Panc1 (cell line): Measurements from ENCODE around the gene UBA52. TPM values are rescaled to one million over a fixed set of nuclear protein-coding genes. Genes with fewer than 3 reads are reported as not detected.

Experiments used
- ATAC-seq: fragments of 200-7000 bp; cut with Tn5 transposase; 2 replicates; pipeline ENCODE4 v1.9.1; 2020; ENCODE audit warnings: mild to moderate bottlenecking, moderate library complexity
- BruUV-seq: library from RNA; stranded (reverse); fragments of 400-500 nt; replicated peaks from 2 replicates; lab custom pipeline; 2021; lab: Mats Ljungman, UMichigan
- CTCF ChIA-PET: fragments of 300-600 bp; sonication (Branson Sonifier 250); formaldehyde crosslinking; loops from one replicate; lab custom pipeline; 2022; ENCODE audit warnings: antibody characterized with exemption; lab: Charles Lee
- POLR2A ChIA-PET: fragments of 300-600 bp; sonication (Branson Sonifier 250); formaldehyde crosslinking; loops from one replicate; lab custom pipeline; 2022; ENCODE audit warnings: antibody characterized with exemption; lab: Charles Lee
- DNase-seq: peaks from one replicate; pipeline ENCODE4 v3.0.0-alpha.2; 2010; ENCODE audit warnings: low read depth, low spot score
- H3K27ac ChIP-seq: 2 replicates; pipeline ENCODE4 v1.5.1; 2011; ENCODE audit warnings: mild to moderate bottlenecking, low read length, inconsistent platforms
- H3K27me3 ChIP-seq: fragments of 200-500 bp; sonication (Bioruptor generic); 2 replicates; pipeline ENCODE4 v1.6.0; 2014; ENCODE audit warnings: low read length, inconsistent platforms; ENCODE audit not compliant: control insufficient read depth, insufficient read depth
- H3K36me3 ChIP-seq: fragments of 200-500 bp; sonication (Bioruptor generic); 2 replicates; pipeline ENCODE4 v1.5.1; 2014; ENCODE audit warnings: inconsistent platforms, mild to moderate bottlenecking, low read length, moderate library complexity; ENCODE audit not compliant: control insufficient read depth, insufficient read depth
- H3K4me1 ChIP-seq: 2 replicates; pipeline ENCODE4 v1.5.1; 2011; ENCODE audit warnings: inconsistent platforms, mild to moderate bottlenecking, low read length, moderate library complexity; ENCODE audit not compliant: control insufficient read depth, insufficient read depth
- H3K4me3 ChIP-seq, 2 experiments: 2 replicates each; pipeline ENCODE4 v1.5.1; 2011 to 2012; ENCODE audit warnings: low read depth in 2 of 2, low read length in 2 of 2, mild to moderate bottlenecking in 2 of 2, inconsistent platforms in 1 of 2, moderate library complexity in 1 of 2
- H3K9me3 ChIP-seq: fragments of 200-500 bp; sonication (Bioruptor generic); 2 replicates; pipeline ENCODE4 v1.5.1; 2014; ENCODE audit warnings: low read depth, mild to moderate bottlenecking, inconsistent platforms, low read length, moderate library complexity; ENCODE audit not compliant: control insufficient read depth, insufficient read depth
- CTCF ChIP-seq: fragments of 450-650 bp; IDR thresholded peaks from 2 replicates; pipeline ENCODE4 v1.5.1; 2017; ENCODE audit warnings: mild to moderate bottlenecking
- POLR2AphosphoS5 ChIP-seq: IDR thresholded peaks from 2 replicates; pipeline ENCODE4 v1.6.1; 2012; ENCODE audit warnings: mild to moderate bottlenecking, low read depth, low read length, moderate library complexity
- REST ChIP-seq, 2 experiments: IDR thresholded peaks; 2 replicates each; pipeline ENCODE4 v1.6.1; 2011 to 2012; ENCODE audit warnings: low read depth in 2 of 2, control low read depth in 1 of 2, low read length in 1 of 2, mild to moderate bottlenecking in 1 of 2, moderate library complexity in 1 of 2; ENCODE audit not compliant: insufficient read depth in 1 of 2
- SIN3A ChIP-seq: IDR thresholded peaks from 2 replicates; pipeline ENCODE4 v1.6.1; 2012; ENCODE audit warnings: low read depth, mild to moderate bottlenecking, low read length, moderate library complexity, borderline replicate concordance; ENCODE audit not compliant: insufficient read depth
- TCF7L2 ChIP-seq: IDR thresholded peaks from 2 replicates; pipeline ENCODE4 v1.6.1; 2011; ENCODE audit warnings: mild to moderate bottlenecking, low read depth, low read length, inconsistent platforms
- in situ Hi-C: cut with HindIII; loops from 2 replicates; pipeline ENCODE4 v1.10.0; 2016; ENCODE audit warnings: low sequenced_read_pairs, low pct_unique_long_range_greater_than_20kb
- intact Hi-C: fragments of 100-400 bp; cut with micrococcal nuclease; formaldehyde crosslinking; loops from one replicate; pipeline ENCODE4 v1.10.0; 2022; ENCODE audit not compliant: unreplicated experiment
- total RNA-seq: library from RNA; stranded (reverse); gene quantifications from one replicate; pipeline ENCODE4 v1.2.1, GENCODE V29; 2021; ENCODE audit not compliant: unreplicated experiment

The UBA52 gene
- total RNA-seq, 1 experiment from 2014 or later = 907 TPM

DNA sequence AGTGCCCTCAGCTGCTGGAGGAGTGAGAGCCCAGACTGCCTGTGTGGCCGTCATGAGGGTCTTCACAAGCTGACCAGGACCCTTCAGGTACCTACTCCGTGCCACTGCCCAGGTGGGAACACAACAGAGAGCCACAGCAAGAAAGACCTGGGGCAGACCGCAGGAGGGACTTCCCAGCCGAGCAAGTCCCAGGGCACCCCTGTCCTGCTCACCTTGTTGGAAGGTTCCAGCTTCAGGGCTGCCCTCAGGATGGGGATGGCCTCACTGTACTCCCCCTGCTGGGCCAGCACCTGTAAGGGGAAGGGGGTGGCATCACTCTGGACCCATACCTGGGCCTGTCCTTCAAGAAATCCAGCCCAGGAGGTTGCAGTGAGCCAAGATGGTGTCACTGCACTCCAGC, 38.6 kb upstream of the UBA52 start:
- CTCF ChIA-PET = interaction anchor here (0.5 kb wide), 1 partner anchor 50 kb away, joined by 3 read pairs; no protein-coding TSS in a partner anchor
- Histone ChIP-seq H3K4me1 (no peaks in the 10 kb centered on the region), H3K9me3 (no peaks in the 10 kb centered on the region), H3K36me3 (no peaks in the 10 kb centered on the region), H3K4me3 (no peak overlapping the region), H3K27ac (no peak overlapping the region), H3K27me3 (no peaks in the 10 kb centered on the region)
- no peak for DNase-seq
- TF ChIP-seq CTCF (no peak), SIN3A (no peak)
- in situ Hi-C loops = no loop called here
- no TSS peak for BruUV-seq
- POLR2A ChIA-PET = no interaction called here
- intact Hi-C loops = no loop called here
- ATAC-seq = no peak

GRCh38 chr19:18536475-18536874, 35.2 kb upstream of the UBA52 start:
- Histone ChIP-seq H3K4me1 (no peaks in the 10 kb centered on the region), H3K9me3 (no peaks in the 10 kb centered on the region), H3K27me3 (no peaks in the 10 kb centered on the region), H3K4me3 (no peak overlapping the region), H3K36me3 (peaks cover 2% of the 10 kb centered on the region; the same call in 1 of the 2 replicates), H3K27ac (no peak overlapping the region)
- in situ Hi-C loops (no loop called here), intact Hi-C loops (no loop called here)
- ChIA-PET POLR2A (no interaction called here), CTCF (interaction anchor here (1.2 kb wide), 1 partner anchor 83 kb away, joined by 3 read pairs; no protein-coding TSS in a partner anchor)
- no peak for DNase-seq
- TF ChIP-seq TCF7L2 = no peak
- no peak for TF ChIP-seq CTCF
- TF ChIP-seq POLR2AphosphoS5 = no peak
- no peak for TF ChIP-seq SIN3A
- no peak for TF ChIP-seq REST (IDR thresholded peaks at IDR 0.05; ENCODE audit: insufficient read depth in 1 of 2, low read depth in 2 of 2, low read length in 1 of 2)
- no peak for ATAC-seq
- BruUV-seq = no TSS peak
